PC-3 (cell line): ENCODE measurements around the gene OR4D1. TPM values are rescaled to one million over a fixed set of nuclear protein-coding genes. Genes with fewer than 3 reads are reported as not detected.
"Not testable (repeated sequence)": the region's sequence is repeated elsewhere in the genome, so short reads cannot be mapped to it uniquely, and the experiment has no call there.

ENCODE experiments used
- ATAC-seq: fragments of 200-7000 bp; cut with Tn5 transposase; 2 replicates; pipeline ENCODE4 v1.9.1; 2020; ENCODE audit warnings: mild to moderate bottlenecking, moderate library complexity
- BruUV-seq: library from RNA; stranded (reverse); fragments of 400-500 nt; replicated peaks from 2 replicates; lab custom pipeline; 2021; lab: Mats Ljungman, UMichigan
- CTCF ChIA-PET: fragments of 300-600 bp; sonication (Branson Sonifier 250); formaldehyde crosslinking; loops from one replicate; lab custom pipeline; 2022; ENCODE audit warnings: antibody characterized with exemption; lab: Charles Lee
- POLR2A ChIA-PET: fragments of 300-600 bp; sonication (Branson Sonifier 250); formaldehyde crosslinking; loops from one replicate; lab custom pipeline; 2022; ENCODE audit warnings: antibody characterized with exemption; ENCODE audit not compliant: unreplicated experiment; lab: Charles Lee
- DNase-seq: peaks from one replicate; pipeline ENCODE4 v3.0.0-alpha.2; 2015
- H2AFZ ChIP-seq: fragments of 300-600 bp; sonication (generic); 2 replicates; pipeline ENCODE4 v1.6.0; 2016; ENCODE audit warnings: antibody characterized with exemption, low read length
- H3F3A ChIP-seq: fragments of 300-600 bp; sonication (generic); one replicate; pipeline ENCODE4 v1.6.0; 2017; ENCODE audit warnings: antibody characterized with exemption, low read length, control low read depth, mild to moderate bottlenecking; ENCODE audit not compliant: unreplicated experiment
- H3K27ac ChIP-seq: fragments of 300-600 bp; sonication (generic); 2 replicates; pipeline ENCODE4 v1.5.1; 2016; ENCODE audit warnings: mild to moderate bottlenecking, low read length
- H3K27me3 ChIP-seq: fragments of 300-600 bp; sonication (generic); 2 replicates; pipeline ENCODE4 v1.6.1; 2016; ENCODE audit warnings: low read length, mixed read lengths
- H3K36me3 ChIP-seq: fragments of 300-600 bp; sonication (generic); 2 replicates; pipeline ENCODE4 v1.6.1; 2016; ENCODE audit warnings: low read depth, mixed run types, low read length, mixed read lengths
- H3K4me1 ChIP-seq: fragments of 300-600 bp; sonication (generic); 2 replicates; pipeline ENCODE4 v1.5.1; 2016; ENCODE audit warnings: low read length; ENCODE audit not compliant: insufficient read depth
- H3K4me2 ChIP-seq: fragments of 300-600 bp; sonication (generic); 2 replicates; pipeline ENCODE4 v1.6.0; 2016; ENCODE audit warnings: low read length
- H3K4me3 ChIP-seq: fragments of 300-600 bp; sonication (generic); 2 replicates; pipeline ENCODE4 v1.5.1; 2016; ENCODE audit warnings: mild to moderate bottlenecking, low read length, mixed read lengths
- H3K79me2 ChIP-seq: fragments of 300-600 bp; sonication (generic); 2 replicates; pipeline ENCODE4 v1.6.1; 2017; ENCODE audit warnings: low read length, mixed read lengths
- H3K9ac ChIP-seq: fragments of 300-600 bp; sonication (generic); 2 replicates; pipeline ENCODE4 v1.6.0; 2016; ENCODE audit warnings: mild to moderate bottlenecking, low read length
- H3K9me2 ChIP-seq: fragments of 300-600 bp; sonication (generic); replicated peaks from 2 replicates; pipeline ENCODE4 v1.6.1; 2016; ENCODE audit warnings: mixed run types, low read length, mixed read lengths
- H3K9me3 ChIP-seq: fragments of 300-600 bp; sonication (generic); 2 replicates; pipeline ENCODE4 v1.6.1; 2016; ENCODE audit warnings: low read length, mixed read lengths
- H4K20me1 ChIP-seq: fragments of 300-600 bp; sonication (generic); 2 replicates; pipeline ENCODE4 v1.6.1; 2016; ENCODE audit warnings: low read length, mixed read lengths
- CTCF ChIP-seq: fragments of 300-600 bp; sonication (generic); conservative IDR thresholded peaks from 2 replicates; pipeline ENCODE4 v1.5.1; 2017; ENCODE audit warnings: antibody characterized with exemption, low read depth, mild to moderate bottlenecking, low read length
- EZH2 ChIP-seq: fragments of 300-600 bp; sonication (generic); IDR thresholded peaks from one replicate; pipeline ENCODE4 v1.6.1; 2017; ENCODE audit warnings: antibody characterized with exemption, mild to moderate bottlenecking, low read length; ENCODE audit not compliant: unreplicated experiment
- EZH2phosphoT487 ChIP-seq: fragments of 300-600 bp; sonication (generic); IDR thresholded peaks from 2 replicates; pipeline ENCODE4 v1.6.1; 2018; ENCODE audit warnings: mild to moderate bottlenecking, antibody characterized with exemption, low read length, borderline replicate concordance
- intact Hi-C: fragments of 100-400 bp; cut with micrococcal nuclease; formaldehyde crosslinking; loops from 2 replicates; pipeline ENCODE4 v1.9.0; 2023
- total RNA-seq: library from RNA; depleted of rRNA; stranded (reverse); fragments of >200 nt; gene quantifications from 2 replicates; pipeline ENCODE4 v1.2.3, GENCODE V29; 2014

The OR4D1 gene
- total RNA-seq, 1 experiment from 2014 or later: not detected

GRCh38 chr17:58136669-58137279 lies 11.4 kb upstream of the OR4D1 start:
- no peak overlapping the region for H2AFZ ChIP-seq
- no peak overlapping the region for H3K27ac ChIP-seq
- H3F3A ChIP-seq: peaks cover 4% of the 10 kb centered on the region
- no peaks in the 10 kb centered on the region for H3K9me3 ChIP-seq
- H3K4me3 ChIP-seq: no peak overlapping the region
- BruUV-seq: no TSS peak
- H3K79me2 ChIP-seq: no peaks in the 10 kb centered on the region
- H3K9ac ChIP-seq: no peak overlapping the region
- intact Hi-C loops: no loop called here
- H3K36me3 ChIP-seq: no peaks in the 10 kb centered on the region
- H3K4me1 ChIP-seq: no peaks in the 10 kb centered on the region
- peak; percentile 93 for ATAC-seq
- no peaks in the 10 kb centered on the region for H3K9me2 ChIP-seq
- H3K27me3 ChIP-seq: peaks cover 82% of the 10 kb centered on the region
- DNase-seq: peak; percentile 67
- H4K20me1 ChIP-seq: no peaks in the 10 kb centered on the region
- TF ChIP-seq EZH2phosphoT487: no peak
- TF ChIP-seq CTCF: peak; percentile 85
- ChIA-PET CTCF (no interaction called here), POLR2A (no interaction called here)
- H3K4me2 ChIP-seq: no peak overlapping the region

GRCh38 chr17:58141505-58141904 lies 6.7 kb upstream of the OR4D1 start:
- H3K9me3 ChIP-seq: peaks cover 23% of the 10 kb centered on the region
- ATAC-seq: no peak
- no peak overlapping the region for H3K9ac ChIP-seq
- CTCF ChIA-PET: no interaction called here
- H3K4me3 ChIP-seq: no peak overlapping the region
- H3K27me3 ChIP-seq: peaks cover 72% of the 10 kb centered on the region
- H2AFZ ChIP-seq: no peak overlapping the region
- H3K4me1 ChIP-seq: no peaks in the 10 kb centered on the region
- no peaks in the 10 kb centered on the region for H4K20me1 ChIP-seq
- H3F3A ChIP-seq: peaks cover 4% of the 10 kb centered on the region
- H3K79me2 ChIP-seq: no peaks in the 10 kb centered on the region
- BruUV-seq: no TSS peak
- H3K4me2 ChIP-seq: no peak overlapping the region
- intact Hi-C loops: no loop called here
- TF ChIP-seq EZH2: no peak
- TF ChIP-seq EZH2phosphoT487: no peak
- TF ChIP-seq CTCF: no peak
- H3K9me2 ChIP-seq: no peaks in the 10 kb centered on the region
- DNase-seq: no peak
- POLR2A ChIA-PET: no interaction called here
- H3K36me3 ChIP-seq: 0 out of 2 replicates have a peak, but pooled peaks cover 3% of the 10 kb centered on the region
- no peak overlapping the region for H3K27ac ChIP-seq

- H3K9me2 ChIP-seq, H3K4me2 ChIP-seq, POLR2A ChIA-PET, BruUV-seq, H3K4me3 ChIP-seq, H4K20me1 ChIP-seq, H2AFZ ChIP-seq, H3K4me1 ChIP-seq, H3K27ac ChIP-seq, intact Hi-C loops, H3K9ac ChIP-seq, H3K79me2 ChIP-seq, H3F3A ChIP-seq, H3K36me3 ChIP-seq, DNase-seq, ATAC-seq, CTCF ChIA-PET: not testable (repeated sequence)
- Histone ChIP-seq H3K9me3 (peaks cover 23% of the 10 kb centered on the region), H3K27me3 (peaks cover 72% of the 10 kb centered on the region)
Observed at GRCh38 chr17:58143335-58143734, 4.8 kb upstream of the OR4D1 start.
